ENCODE results near the gene FBXL7.

The FBXL7 gene

GRCh38 chr5:15966651-15967050, 466.7 kb downstream of the FBXL7 start:
- no peak for DNase-seq

- DNase-seq, result no peak
Observed at GRCh38 chr5:15968993-15969392, 469.0 kb downstream of the FBXL7 start.

GRCh38 chr5:15977851-15978250, 477.9 kb downstream of the FBXL7 start:
- DNase-seq, result no peak

GRCh38 chr5:15980835-15981234, 480.9 kb downstream of the FBXL7 start:
- no peak for DNase-seq

GRCh38 chr5:15983392-15983791, 483.4 kb downstream of the FBXL7 start:
- DNase-seq, result no peak
